ENCODE results near the gene SRGAP3. TPM values are rescaled to one million over a fixed set of nuclear protein-coding genes. Genes with fewer than 3 reads are reported as not detected.

Gene SRGAP3
- total RNA-seq, 4 donors from 2014 or later: 2.0 to 6.9 (median 4.8) TPM

GRCh38 chr3:9172851-9173321, 76.6 kb downstream of the SRGAP3 start:
- H3K36me3 ChIP-seq: no peaks in the 10 kb centered on the region
- H3K27ac ChIP-seq: no peak overlapping the region
- no peaks in the 10 kb centered on the region for H3K27me3 ChIP-seq
- no peak overlapping the region for H3K4me3 ChIP-seq
- no peaks in the 10 kb centered on the region for H3K9me3 ChIP-seq
- H3K4me1 ChIP-seq: no peaks in the 10 kb centered on the region
- ATAC-seq: peak; percentile 29
- no peak for TF ChIP-seq CTCF (IDR thresholded peaks at IDR 0.05)
- no peak for TF ChIP-seq POLR2A (IDR thresholded peaks at IDR 0.05)
- no peak for TF ChIP-seq POLR2AphosphoS5 (IDR thresholded peaks at IDR 0.05)
- 64 to 76% methylated on average over 4 to 5 of the region's 11 CpGs for WGBS, 2 donors (ENCODE audit: low coverage in 1 of 2)

GRCh38 chr3:9170851-9171160, 78.6 kb downstream of the SRGAP3 start:
- TF ChIP-seq POLR2A (IDR thresholded peaks at IDR 0.05): no peak
- no peak for TF ChIP-seq CTCF (IDR thresholded peaks at IDR 0.05)
- no peak for TF ChIP-seq EP300 (IDR thresholded peaks at IDR 0.05)
- no peak for TF ChIP-seq POLR2AphosphoS5 (IDR thresholded peaks at IDR 0.05)
- Histone ChIP-seq H3K36me3 (no peaks in the 10 kb centered on the region), H3K9me3 (peaks cover 0 to 7% (median 0%) of the 10 kb centered on the region in 3 donors), H3K4me1 (no peaks in the 10 kb centered on the region), H3K27ac (no peak overlapping the region), H3K4me3 (no peak overlapping the region), H3K27me3 (no peaks in the 10 kb centered on the region)
- WGBS, 2 donors (ENCODE audit: low coverage in 1 of 2): no CpG with 5 or more reads among the region's 5 CpGs
- no peak for ATAC-seq

GRCh38 chr3:9169956-9170850, 79.2 kb downstream of the SRGAP3 start:
- TF ChIP-seq EP300 (IDR thresholded peaks at IDR 0.05) (no peak), POLR2AphosphoS5 (IDR thresholded peaks at IDR 0.05) (no peak), POLR2A (IDR thresholded peaks at IDR 0.05) (no peak), CTCF (IDR thresholded peaks at IDR 0.05) (no peak)
- Histone ChIP-seq H3K4me3 (no peak overlapping the region), H3K9me3 (peaks cover 0 to 7% (median 0%) of the 10 kb centered on the region in 3 donors), H3K27me3 (no peaks in the 10 kb centered on the region), H3K4me1 (no peaks in the 10 kb centered on the region), H3K36me3 (no peaks in the 10 kb centered on the region), H3K27ac (no peak overlapping the region)
- 85 to 94% methylated on average over 6 to 13 of the region's 18 CpGs for WGBS, 2 donors (ENCODE audit: low coverage in 1 of 2)
- no peak for ATAC-seq

GRCh38 chr3:9169326-9169725, 80.1 kb downstream of the SRGAP3 start:
- Histone ChIP-seq H3K4me3 (no peak overlapping the region), H3K4me1 (no peaks in the 10 kb centered on the region), H3K27me3 (no peaks in the 10 kb centered on the region), H3K9me3 (peaks cover 0 to 7% (median 0%) of the 10 kb centered on the region in 3 donors), H3K27ac (no peak overlapping the region), H3K36me3 (no peaks in the 10 kb centered on the region)
- WGBS, 2 donors (ENCODE audit: low coverage in 1 of 2): 71 to 100% methylated on average over 1 of the region's 1 CpG
- TF ChIP-seq POLR2A (IDR thresholded peaks at IDR 0.05) (no peak), EP300 (IDR thresholded peaks at IDR 0.05) (no peak), CTCF (IDR thresholded peaks at IDR 0.05) (no peak), POLR2AphosphoS5 (IDR thresholded peaks at IDR 0.05) (no peak)
- ATAC-seq: no peak

- TF ChIP-seq CTCF (IDR thresholded peaks at IDR 0.05): no peak
- TF ChIP-seq POLR2AphosphoS5 (IDR thresholded peaks at IDR 0.05): no peak
- no peak for TF ChIP-seq EP300 (IDR thresholded peaks at IDR 0.05)
- TF ChIP-seq POLR2A (IDR thresholded peaks at IDR 0.05): no peak
These were observed 81.2 kb downstream of the SRGAP3 start for GRCh38 chr3:9168241-9168741.

More at GRCh38 chr3:9168241-9168741, 81.2 kb downstream of the SRGAP3 start:
- no peak overlapping the region for H3K27ac ChIP-seq
- H3K4me3 ChIP-seq: no peak overlapping the region
- no peaks in the 10 kb centered on the region for H3K4me1 ChIP-seq
- WGBS, 2 donors (ENCODE audit: low coverage in 1 of 2): 38 to 43% methylated on average over 3 to 7 of the region's 8 CpGs
- H3K27me3 ChIP-seq: no peaks in the 10 kb centered on the region
- peaks cover 0 to 7% (median 0%) of the 10 kb centered on the region in 3 donors for H3K9me3 ChIP-seq
- no peak for ATAC-seq
- H3K36me3 ChIP-seq: no peaks in the 10 kb centered on the region

Measured in gastroesophageal sphincter (tissue), 4 donors.